ENCODE measurements around the gene VASN.
A peak's percentile ranks its signal among the peaks of the same experiment; 100 is the strongest.
"Not testable (repeated sequence)": the region's sequence is repeated elsewhere in the genome, so short reads cannot be mapped to it uniquely, and the experiment has no call there.

The VASN gene

DNA sequence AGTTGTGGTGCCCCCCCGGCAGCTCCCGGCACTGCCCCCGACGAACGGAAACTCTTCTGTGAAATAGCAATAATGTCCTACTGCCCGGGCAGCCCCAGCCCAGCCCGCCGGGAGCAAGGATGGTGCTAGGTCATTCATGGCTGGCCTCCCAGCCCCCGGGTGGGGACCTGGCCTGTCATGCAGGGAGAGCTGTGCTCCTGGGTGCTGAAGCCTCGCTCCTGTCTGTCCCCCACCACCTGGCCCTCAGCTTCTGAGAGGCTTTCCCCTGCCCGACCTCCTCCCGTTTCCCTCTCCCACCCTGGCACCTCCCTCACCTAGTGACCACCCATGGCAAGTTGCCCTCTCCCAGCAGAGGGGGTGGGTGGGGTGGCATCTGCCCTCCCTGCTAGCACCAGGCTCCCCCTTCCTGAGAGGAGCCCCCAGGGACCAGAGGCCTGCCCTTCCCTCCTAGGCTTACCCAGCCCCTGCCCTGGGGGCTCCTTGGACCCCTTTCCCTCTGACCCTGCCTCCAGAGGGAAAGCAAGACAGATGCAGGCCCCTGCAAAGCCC, 34.0 kb upstream of the VASN start:
- DNase-seq: no peak

- DNase-seq: no peak
Observed at GRCh38 chr16:4338125-4338582, 33.5 kb upstream of the VASN start.

DNA sequence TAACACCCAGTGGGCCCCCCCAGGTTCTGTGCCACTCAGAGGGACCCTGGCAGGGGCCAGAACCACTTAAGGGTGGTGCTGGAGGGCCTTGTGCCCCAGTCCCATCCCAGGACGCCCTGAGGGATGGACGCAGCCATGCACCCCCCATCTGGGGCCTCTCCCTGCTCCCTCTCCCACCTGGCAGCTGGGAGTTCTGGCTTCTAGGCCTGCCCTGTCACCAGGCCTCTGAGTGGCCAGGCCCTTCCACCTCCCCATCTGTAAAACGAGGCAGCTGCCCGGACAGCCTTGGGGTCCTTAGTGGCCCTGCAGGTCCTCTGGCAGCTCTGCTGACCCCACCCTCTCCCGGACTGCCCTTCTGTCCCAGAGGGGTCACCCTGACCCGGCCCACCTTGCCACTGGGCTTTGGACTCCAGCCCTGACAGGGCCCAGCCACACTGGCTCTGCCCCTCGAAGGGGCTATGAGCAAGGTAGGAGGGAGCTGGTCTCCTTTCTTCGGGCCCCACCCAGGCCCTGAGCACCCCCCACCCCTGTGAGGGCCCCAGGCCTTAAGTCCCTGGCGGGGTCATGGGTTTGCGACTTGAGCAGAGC, 32.8 kb upstream of the VASN start:
- no peak for DNase-seq

- DNase-seq: no peak
Observed at GRCh38 chr16:4339455-4339854, 32.2 kb upstream of the VASN start.

- DNase-seq: peak; percentile 7
Observed at GRCh38 chr16:4339909-4340308, 31.7 kb upstream of the VASN start.

GRCh38 chr16:4340443-4340842, 31.2 kb upstream of the VASN start:
- DNase-seq: no peak

- DNase-seq: no peak
Observed at GRCh38 chr16:4341250-4341649, 30.4 kb upstream of the VASN start.

DNA sequence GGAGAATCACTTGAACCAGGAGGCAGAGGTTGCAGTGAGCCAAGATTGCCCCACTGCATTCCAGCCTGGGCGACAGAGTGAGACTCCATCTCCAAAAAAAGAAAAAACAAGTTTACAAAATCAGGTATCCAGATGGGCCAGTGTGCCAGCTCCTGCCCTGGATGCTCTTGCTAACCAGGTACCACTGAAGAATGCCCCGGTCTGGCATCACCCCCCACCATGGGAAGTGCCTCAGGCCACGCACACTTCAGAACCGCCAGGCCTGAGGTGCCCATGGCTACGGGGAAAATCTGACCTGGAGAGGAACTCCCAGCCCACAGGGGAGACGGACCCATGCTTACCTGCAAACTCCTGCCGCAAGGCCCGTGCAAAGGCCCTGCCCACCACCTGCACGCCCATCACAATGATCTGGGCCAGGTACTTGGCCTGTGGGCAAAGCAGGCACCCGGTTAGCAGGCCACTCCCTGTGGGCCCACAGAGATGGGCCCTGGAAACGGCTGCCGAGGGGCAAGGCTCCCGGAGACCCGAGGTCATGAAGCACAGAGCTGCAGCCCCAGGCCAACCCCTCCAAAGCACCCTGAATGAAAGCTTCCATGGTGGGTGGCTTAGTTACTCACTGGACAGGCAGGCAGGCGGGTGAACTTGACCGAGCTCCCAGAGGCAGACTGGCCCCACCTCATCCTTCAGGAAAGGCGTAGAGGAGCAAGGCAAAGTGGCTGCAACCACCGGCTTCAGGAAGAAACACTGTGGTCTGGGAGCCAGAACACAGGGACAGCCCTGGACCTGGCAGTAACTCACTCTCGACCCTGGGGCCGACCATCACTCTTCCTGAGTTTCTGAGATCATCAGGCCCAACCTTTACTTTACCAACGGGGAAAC, 28.5 kb upstream of the VASN start:
- DNase-seq: no peak

- not testable (repeated sequence) for DNase-seq
Observed at GRCh38 chr16:4344300-4344982, 27.2 kb upstream of the VASN start.

DNA sequence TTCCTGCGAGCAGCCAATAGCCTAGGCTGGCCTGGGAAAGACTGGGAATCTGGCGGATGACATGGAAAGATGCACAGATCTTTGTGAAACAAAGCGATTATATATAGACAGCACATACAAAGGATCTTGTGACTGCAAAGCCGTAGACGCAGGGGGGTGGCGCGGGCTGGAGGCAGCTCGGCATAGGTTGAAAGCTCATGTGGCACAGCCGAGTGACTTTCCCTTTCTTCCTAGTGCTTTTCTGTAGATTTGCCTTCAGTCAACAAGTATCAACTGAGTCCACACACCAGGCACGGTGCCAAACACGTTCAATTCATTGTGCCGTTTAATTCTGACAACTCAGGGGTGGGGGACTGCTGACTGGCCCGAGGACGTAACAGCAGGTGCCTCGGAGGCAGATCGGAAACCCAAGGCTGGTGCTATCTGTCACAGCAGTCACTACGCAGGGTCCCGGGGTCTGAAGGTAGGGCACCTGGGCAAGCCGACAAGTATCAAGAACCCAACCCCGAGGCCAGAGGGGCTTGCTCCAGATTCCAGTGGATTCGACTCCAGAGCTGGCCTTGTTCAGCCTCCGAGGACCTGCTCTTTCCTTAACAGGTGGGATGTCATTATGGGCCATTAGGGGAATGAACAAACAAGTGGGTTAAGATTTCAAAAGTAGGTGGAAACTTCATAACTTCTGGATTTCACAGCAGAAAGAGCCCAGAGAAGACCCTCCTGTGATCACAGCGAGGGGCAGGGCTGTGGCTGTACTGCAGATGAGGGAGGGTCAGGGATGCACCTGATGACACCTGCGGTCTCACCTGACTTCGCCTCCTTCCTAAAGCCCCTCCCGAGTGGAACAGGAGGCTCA, 26.4 kb upstream of the VASN start:
- DNase-seq: peak; percentile 17

- no peak for DNase-seq
Observed at GRCh38 chr16:4345836-4346781, 25.5 kb upstream of the VASN start.

DNA sequence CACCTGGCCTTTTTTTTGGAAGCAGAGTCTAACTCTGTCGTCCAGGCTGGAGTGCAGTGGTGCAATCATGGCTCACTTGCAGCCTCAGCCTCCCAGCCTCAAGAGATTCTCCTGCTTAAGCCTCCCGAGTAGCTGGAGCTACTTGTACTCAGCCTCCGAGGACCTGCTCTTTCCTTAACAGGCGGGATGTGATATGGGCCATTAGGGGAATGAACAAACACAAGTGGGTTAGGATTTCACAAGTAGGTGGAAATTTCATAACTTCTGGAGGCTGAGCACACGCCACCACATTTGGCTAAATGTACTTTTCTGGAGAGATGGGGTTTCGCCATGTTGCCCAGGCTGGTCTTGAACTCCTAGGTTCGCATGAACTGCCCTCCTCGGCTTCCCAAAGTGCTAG, 24.6 kb upstream of the VASN start:
- no peak for DNase-seq

DNA sequence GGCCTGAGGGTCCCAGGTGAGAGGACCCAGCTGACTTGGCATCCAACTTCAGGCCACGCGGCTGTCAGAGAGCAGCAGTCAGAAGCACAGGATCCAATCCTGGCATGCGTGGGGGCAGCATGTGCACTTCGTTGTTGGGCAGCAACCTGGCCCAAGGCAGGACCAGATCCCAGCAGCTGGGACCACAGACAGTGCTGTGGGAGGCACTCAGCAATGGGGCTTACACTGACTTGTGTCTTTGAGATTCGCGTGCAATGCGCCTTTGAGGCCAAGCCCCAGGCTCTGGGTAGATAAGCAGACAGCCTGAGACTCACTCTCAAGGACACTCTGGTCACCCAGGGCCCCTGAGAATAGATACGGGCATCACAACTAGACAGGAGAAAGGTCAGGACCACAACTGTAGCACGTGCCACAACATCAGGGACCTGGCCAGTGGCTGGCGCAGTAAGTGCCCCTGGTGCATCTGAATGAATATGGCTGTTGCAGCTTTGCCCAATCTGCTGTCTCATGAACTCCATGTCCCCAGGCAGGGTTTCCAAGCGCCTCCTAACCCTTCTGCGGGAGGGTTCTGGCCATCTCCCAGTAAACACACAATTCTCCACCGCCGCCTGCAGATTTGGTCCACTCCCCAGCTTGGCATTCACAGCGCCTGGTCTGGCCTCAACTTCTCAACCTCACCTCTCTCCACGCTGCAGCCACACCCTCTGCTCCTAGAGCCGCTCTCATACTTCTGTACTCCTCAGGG, 23.7 kb upstream of the VASN start:
- DNase-seq: no peak

- no peak for DNase-seq
Observed at GRCh38 chr16:4349332-4349731, 22.3 kb upstream of the VASN start.

- no peak for DNase-seq
Observed at GRCh38 chr16:4350365-4350786, 21.3 kb upstream of the VASN start.

DNA sequence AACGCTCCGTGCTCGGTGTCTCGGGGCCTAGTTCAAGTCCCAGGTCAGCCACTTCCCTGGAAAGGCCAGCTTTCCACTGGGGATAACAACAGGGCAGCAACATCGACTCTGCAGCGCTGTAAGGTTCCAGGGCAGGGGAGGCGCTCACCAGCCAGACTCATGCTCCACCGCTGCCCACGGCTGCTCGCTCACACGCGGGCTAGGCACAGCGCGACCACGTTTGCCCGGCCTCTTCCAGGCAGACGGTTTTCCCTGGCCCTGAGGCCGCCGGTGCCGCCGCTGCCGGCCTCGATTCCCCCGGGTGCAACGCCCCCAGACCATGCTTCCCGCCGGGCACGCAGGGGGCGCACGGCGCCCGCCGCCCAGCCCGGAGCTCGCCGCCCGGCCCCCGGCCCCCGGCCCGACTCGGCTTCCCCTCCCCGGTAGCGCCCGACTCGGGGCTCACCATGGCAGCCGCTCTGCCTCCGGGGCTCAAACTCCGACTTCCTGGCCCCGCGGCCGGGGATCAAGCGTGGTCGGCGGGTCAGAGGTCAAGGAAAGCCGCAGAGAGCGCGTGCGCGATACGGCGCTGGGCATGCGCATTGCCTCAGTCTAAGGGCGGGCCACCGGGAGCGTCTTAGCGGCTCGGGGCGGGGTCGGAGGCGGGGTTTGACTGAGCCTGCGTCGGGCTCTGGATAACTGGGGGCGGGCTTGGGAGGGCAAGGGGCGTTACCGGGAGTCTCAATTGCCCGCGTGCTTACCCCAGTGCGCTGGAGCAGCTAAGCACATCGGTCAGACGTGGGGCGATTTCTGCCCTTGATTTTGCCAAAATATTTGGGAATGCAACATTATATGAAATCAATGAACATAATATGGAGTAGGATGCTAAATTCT, 20.6 kb upstream of the VASN start, which contains the start of gene PAM16:
TSS of gene PAM16 (minus strand) at position 535 of the 873 bp plus-strand sequence. CDS start at position 448, 87 bp downstream.
- DNase-seq: peak; percentile 69

DNA sequence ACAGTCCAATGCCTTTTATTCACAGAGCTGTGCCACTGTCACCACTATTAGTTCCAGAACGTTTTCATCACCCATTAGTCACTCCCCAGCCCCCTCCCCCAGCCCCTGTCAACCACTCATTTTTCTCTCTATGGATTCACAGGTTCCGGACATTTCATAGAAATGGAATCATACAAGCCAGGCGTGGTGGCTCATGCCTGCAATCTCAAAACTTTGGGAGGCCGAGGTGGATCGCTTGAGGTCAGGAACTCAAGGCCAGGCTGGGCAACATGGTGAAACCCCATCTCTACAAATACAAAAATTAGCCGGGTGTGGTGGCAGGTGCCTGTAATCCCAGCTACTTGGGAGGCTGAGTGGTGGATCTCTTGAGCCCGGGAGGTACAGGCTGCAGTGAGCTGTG, 19.8 kb upstream of the VASN start:
- no peak for DNase-seq

GRCh38 chr16:4352843-4353242, 18.8 kb upstream of the VASN start:
- no peak for DNase-seq

DNA sequence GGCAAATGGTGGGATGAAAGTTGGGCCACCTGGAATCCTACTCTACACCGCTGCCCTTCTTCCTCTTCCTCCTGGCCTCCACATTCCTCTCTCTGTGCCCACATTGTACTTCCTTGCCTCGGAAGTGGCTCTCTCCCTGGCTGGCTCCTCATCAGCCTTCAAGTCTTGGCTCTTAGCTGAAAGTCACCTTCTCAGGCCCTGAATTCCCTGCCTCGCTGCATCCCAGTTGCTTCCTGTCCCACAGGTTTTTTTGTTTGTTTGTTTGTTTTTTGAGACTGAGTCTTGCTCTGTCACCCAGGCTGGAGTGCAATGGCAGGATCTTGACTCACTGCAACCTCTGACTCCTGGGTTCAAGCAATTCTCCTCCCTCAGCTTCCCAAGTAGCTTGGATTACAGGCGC, 18.0 kb upstream of the VASN start:
- DNase-seq: no peak

Data from NCI-H2081 treated with DMSO at 0.1 percent for 48 hours (cell line).